K562 (cell line): ENCODE data around the gene EIF4G1. TPM values are rescaled to one million over a fixed set of nuclear protein-coding genes. Genes with fewer than 3 reads are reported as not detected.

Experiments used
- C11orf30 ChIP-seq: fragments of 450-650 bp; IDR thresholded peaks from 2 replicates; pipeline ENCODE4 v1.6.1; 2016; ENCODE audit warnings: low read depth, mild to moderate bottlenecking
- CXXC5 ChIP-seq: fragments of 250-450 bp; sonication (Bioruptor Pico); IDR thresholded peaks from 2 replicates; pipeline ENCODE4 v1.8.0; 2022; ENCODE audit warnings: inconsistent platforms, mild to moderate bottlenecking, moderate library complexity
- DACH1 ChIP-seq: fragments of 450-650 bp; IDR thresholded peaks from 2 replicates; pipeline ENCODE4 v1.6.1; 2018; ENCODE audit not compliant: partially characterized antibody
- DLX4 ChIP-seq: fragments of 250-450 bp; sonication (Bioruptor Pico); IDR thresholded peaks from 2 replicates; pipeline ENCODE4 v1.6.1; 2021; ENCODE audit warnings: mild to moderate bottlenecking
- E2F5 ChIP-seq: sonication (generic); formaldehyde crosslinking; IDR thresholded peaks from 2 replicates; pipeline ENCODE4 v1.8.0; 2022; ENCODE audit warnings: mild to moderate bottlenecking, missing genetic modification reagents
- ELF2 ChIP-seq: fragments of 250-450 bp; sonication (Bioruptor Pico); IDR thresholded peaks from 2 replicates; pipeline ENCODE4 v1.5.0; 2021; ENCODE audit warnings: mild to moderate bottlenecking
- FOXK2 ChIP-seq, 2 experiments: fragments of 450-650 bp; IDR thresholded peaks in 1 of 2; conservative IDR thresholded peaks in 1 of 2; 2 replicates each; pipeline ENCODE4 v1.6.1; 2016; ENCODE audit warnings: low read depth in 2 of 2, mild to moderate bottlenecking in 1 of 2
- JUN ChIP-seq, 2 experiments: sonication (generic) in 1 of 2; formaldehyde crosslinking in 1 of 2; IDR thresholded peaks; 2 replicates each; pipeline versions ENCODE4 v1.6.1 to v1.8.0; 2012 to 2022; ENCODE audit warnings: borderline replicate concordance in 2 of 2, mild to moderate bottlenecking in 2 of 2, improper control_type of control experiment in 1 of 2, low read depth in 1 of 2, low read length in 1 of 2, missing genetic modification reagents in 1 of 2
- PHF21A ChIP-seq: fragments of 450-650 bp; IDR thresholded peaks from 2 replicates; pipeline ENCODE4 v1.6.1; 2017; ENCODE audit warnings: low read depth, borderline replicate concordance
- POLR2AphosphoS2 ChIP-seq: IDR thresholded peaks from 2 replicates; pipeline ENCODE4 v1.6.1; 2012; ENCODE audit warnings: low read length, improper control_type of control experiment
- RBM39 ChIP-seq: fragments of 200-400 bp; formaldehyde crosslinking; optimal IDR thresholded peaks from 2 replicates; pipeline ENCODE3; 2018; ENCODE audit warnings: low read depth, low read length
- SETDB1 ChIP-seq: IDR thresholded peaks from one replicate; pipeline ENCODE4 v1.6.1; 2012; ENCODE audit warnings: low read length, control low read depth, inconsistent platforms
- SFPQ ChIP-seq: fragments of 200-400 bp; formaldehyde crosslinking; IDR thresholded peaks from 2 replicates; pipeline ENCODE4 v1.6.1; 2017; ENCODE audit warnings: mild to moderate bottlenecking, low read depth, low read length, moderate library complexity
- SMARCB1 ChIP-seq: IDR thresholded peaks from 2 replicates; pipeline ENCODE4 v1.6.1; 2011; ENCODE audit warnings: improper control_type of control experiment, low read depth; ENCODE audit not compliant: insufficient read length
- SPI1 ChIP-seq: IDR thresholded peaks from 2 replicates; pipeline ENCODE4 v1.6.1; 2011; ENCODE audit warnings: low read depth, low read length, control low read depth, borderline replicate concordance
- TCF15 ChIP-seq: fragments of 250-450 bp; sonication (Bioruptor Pico); IDR thresholded peaks from 2 replicates; pipeline ENCODE4 v1.8.0; 2022; ENCODE audit warnings: moderate library complexity, mild to moderate bottlenecking, inconsistent platforms
- U2AF2 ChIP-seq: fragments of 200-400 bp; formaldehyde crosslinking; optimal IDR thresholded peaks from 2 replicates; pipeline ENCODE3; 2017; ENCODE audit warnings: low read depth, mild to moderate bottlenecking, low read length
- ZC3H8 ChIP-seq: fragments of 450-650 bp; IDR thresholded peaks from 2 replicates; pipeline ENCODE4 v1.6.1; 2017
- ZEB2 ChIP-seq: fragments of 450-650 bp; IDR thresholded peaks from 2 replicates; pipeline ENCODE4 v1.6.1; 2016
- ZHX1 ChIP-seq: fragments of 150-350 bp; conservative IDR thresholded peaks from 2 replicates; pipeline ENCODE4 v1.6.1; 2014; ENCODE audit warnings: low read length
- ZNF12 ChIP-seq: sonication (generic); formaldehyde crosslinking; IDR thresholded peaks from 2 replicates; pipeline ENCODE4 v1.4.0; 2020; ENCODE audit warnings: mild to moderate bottlenecking, missing genetic modification reagents
- ZNF140 ChIP-seq: fragments of 250-450 bp; sonication (Bioruptor Pico); IDR thresholded peaks from 2 replicates; pipeline ENCODE4 v1.8.0; 2021; ENCODE audit warnings: moderate library complexity, mild to moderate bottlenecking, inconsistent platforms
- ZNF311 ChIP-seq: fragments of 250-450 bp; sonication (Bioruptor Pico); IDR thresholded peaks from 2 replicates; pipeline ENCODE4 v1.4.0; 2020; ENCODE audit warnings: mild to moderate bottlenecking, moderate library complexity
- polyA plus RNA-seq, 8 experiments: library from polyadenylated mRNA; depleted of rRNA in 4 of 8; stranded (reverse) in 5 of 8; unstranded in 3 of 8; fragments of >200 nt; fragmentation: Nextera tagmentation in 2 of 8; fragmentation: Illumina TruSeq in 1 of 8; extraction: Ambion mirVana in 2 of 8; extraction: Trizol in 1 of 8; gene quantifications; 2 replicates each; pipeline versions ENCODE4 v1.2.1 to v1.2.3, GENCODE V29; 2011 to 2014; ENCODE audit warnings: inconsistent platforms in 1 of 8, missing spikeins in 1 of 8
- total RNA-seq, 7 experiments: library from RNA; depleted of rRNA in 6 of 7; stranded (reverse); fragments of >200 nt in 6 of 7; fragmentation: Illumina TruSeq in 2 of 7; extraction: Trizol in 2 of 7; gene quantifications; 2 replicates each; pipeline versions ENCODE4 v1.2.1 to v1.2.3, GENCODE V29; 2011 to 2021; ENCODE audit warnings: low replicate concordance in 1 of 7

Gene EIF4G1
- total and polyA plus RNA-seq, 9 of the 15 experiments (the other 6 are each of a cell fraction or from before 2014, with no cell fraction given): 4.6 to 505 (median 155) TPM

- TF ChIP-seq JUN (IDR thresholded peaks at IDR 0.05; ENCODE audit: borderline replicate concordance, low read depth, low read length): no peak
- 0 out of 2 replicates have a peak, but pooled peaks have one; percentile 64 for TF ChIP-seq JUN (CRISPR knock-in tag; IDR thresholded peaks at IDR 0.05; ENCODE audit: borderline replicate concordance)
- TF ChIP-seq U2AF2: no peak
- TF ChIP-seq ZHX1: no peak
- TF ChIP-seq ZEB2: no peak
- no peak for TF ChIP-seq ZNF12
- no peak for TF ChIP-seq PHF21A
- TF ChIP-seq TCF15 (CRISPR knock-in tag): no peak
- TF ChIP-seq POLR2AphosphoS2: peak; percentile 78; the same call in 1 of the 2 replicates
- TF ChIP-seq SMARCB1: no peak
- TF ChIP-seq FOXK2 (conservative IDR thresholded peaks at IDR 0.05 in 1 of 2, IDR thresholded peaks at IDR 0.05 in 1 of 2; ENCODE audit: low read depth in 2 of 2): no peak
- no peak for TF ChIP-seq DLX4 (CRISPR knock-in tag)
- TF ChIP-seq SPI1: peak; percentile 74
- no peak for TF ChIP-seq ELF2
- TF ChIP-seq ZNF311: no peak
- TF ChIP-seq ZC3H8: no peak
- no peak for TF ChIP-seq ZNF140 (CRISPR knock-in tag)
- TF ChIP-seq RBM39: no peak
- TF ChIP-seq DACH1: no peak
- TF ChIP-seq SFPQ: no peak
- TF ChIP-seq CXXC5: no peak
- no peak for TF ChIP-seq SETDB1
- TF ChIP-seq C11orf30: no peak
- TF ChIP-seq E2F5 (CRISPR knock-in tag): 0 out of 2 replicates have a peak, but pooled peaks have one; percentile 36
Measured at GRCh38 chr3:184371570-184372018, 57.2 kb downstream of the EIF4G1 start (continued).
